Ovary (tissue), 3 donors: ENCODE measurements around the gene PER2.

Source experiments
- POLR2A ChIP-seq: fragments of 450-650 bp; IDR thresholded peaks from one replicate; pipeline ENCODE4 v1.6.1; 2017; ENCODE audit warnings: antibody characterized with exemption, mild to moderate bottlenecking, moderate library complexity
- TF ChIP-seq, protein P1 (sequence below), 3 donors: fragments of 450-650 bp in 2 of 3; fragments of 200-600 bp in 1 of 3; IDR thresholded peaks; one replicate each; pipeline versions ENCODE4 v1.5.1 to v1.8.0; 2016 to 2022; ENCODE audit warnings: antibody characterized with exemption in 3 of 3, mild to moderate bottlenecking in 1 of 3
- donor health status: DM: no; HTN: no; CAD: no.

DNA sequence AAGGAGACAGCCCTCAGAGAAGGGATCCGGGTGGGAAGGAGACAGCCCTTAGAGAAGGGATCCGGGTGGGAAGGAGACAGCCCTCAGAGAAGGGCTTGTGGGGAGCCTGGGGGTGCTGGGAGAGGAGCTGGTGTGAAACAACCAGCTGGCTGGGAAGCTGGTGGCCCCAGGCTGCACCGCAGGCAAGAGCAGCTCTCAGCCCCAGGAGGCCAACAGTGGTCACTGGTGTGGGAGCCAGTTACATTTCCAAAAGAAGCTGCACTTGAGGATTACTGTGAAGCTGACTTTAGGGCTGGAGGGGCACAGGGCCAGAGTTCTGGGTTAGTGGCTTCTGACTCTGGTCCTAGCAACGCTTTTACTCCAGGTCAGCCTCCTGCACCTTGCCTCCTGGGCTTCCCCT is 51.8 kb downstream of the PER2 start:
- TF ChIP-seq, protein P1, sequence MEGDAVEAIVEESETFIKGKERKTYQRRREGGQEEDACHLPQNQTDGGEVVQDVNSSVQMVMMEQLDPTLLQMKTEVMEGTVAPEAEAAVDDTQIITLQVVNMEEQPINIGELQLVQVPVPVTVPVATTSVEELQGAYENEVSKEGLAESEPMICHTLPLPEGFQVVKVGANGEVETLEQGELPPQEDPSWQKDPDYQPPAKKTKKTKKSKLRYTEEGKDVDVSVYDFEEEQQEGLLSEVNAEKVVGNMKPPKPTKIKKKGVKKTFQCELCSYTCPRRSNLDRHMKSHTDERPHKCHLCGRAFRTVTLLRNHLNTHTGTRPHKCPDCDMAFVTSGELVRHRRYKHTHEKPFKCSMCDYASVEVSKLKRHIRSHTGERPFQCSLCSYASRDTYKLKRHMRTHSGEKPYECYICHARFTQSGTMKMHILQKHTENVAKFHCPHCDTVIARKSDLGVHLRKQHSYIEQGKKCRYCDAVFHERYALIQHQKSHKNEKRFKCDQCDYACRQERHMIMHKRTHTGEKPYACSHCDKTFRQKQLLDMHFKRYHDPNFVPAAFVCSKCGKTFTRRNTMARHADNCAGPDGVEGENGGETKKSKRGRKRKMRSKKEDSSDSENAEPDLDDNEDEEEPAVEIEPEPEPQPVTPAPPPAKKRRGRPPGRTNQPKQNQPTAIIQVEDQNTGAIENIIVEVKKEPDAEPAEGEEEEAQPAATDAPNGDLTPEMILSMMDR (IDR thresholded peaks at IDR 0.05) = no peak
- TF ChIP-seq POLR2A = no peak
